Activated CD4-positive, alpha-beta T cell treated with anti-CD3 and anti-CD28 coated beads, Interleukin-10, Interleukin-2, amounts not matched to agents 100 ng/mL and 50 ng/mL, durations not matched to agents 16 hours and 8 hours (primary cell): ENCODE results near the gene CHD3.
"Not testable (repeated sequence)": the region's sequence is repeated elsewhere in the genome, so short reads cannot be mapped to it uniquely, and the experiment has no call there.

Experiments used
- DNase-seq: peaks from one replicate; pipeline ENCODE4 v3.0.0-alpha.2; 2020

The CHD3 gene

DNA sequence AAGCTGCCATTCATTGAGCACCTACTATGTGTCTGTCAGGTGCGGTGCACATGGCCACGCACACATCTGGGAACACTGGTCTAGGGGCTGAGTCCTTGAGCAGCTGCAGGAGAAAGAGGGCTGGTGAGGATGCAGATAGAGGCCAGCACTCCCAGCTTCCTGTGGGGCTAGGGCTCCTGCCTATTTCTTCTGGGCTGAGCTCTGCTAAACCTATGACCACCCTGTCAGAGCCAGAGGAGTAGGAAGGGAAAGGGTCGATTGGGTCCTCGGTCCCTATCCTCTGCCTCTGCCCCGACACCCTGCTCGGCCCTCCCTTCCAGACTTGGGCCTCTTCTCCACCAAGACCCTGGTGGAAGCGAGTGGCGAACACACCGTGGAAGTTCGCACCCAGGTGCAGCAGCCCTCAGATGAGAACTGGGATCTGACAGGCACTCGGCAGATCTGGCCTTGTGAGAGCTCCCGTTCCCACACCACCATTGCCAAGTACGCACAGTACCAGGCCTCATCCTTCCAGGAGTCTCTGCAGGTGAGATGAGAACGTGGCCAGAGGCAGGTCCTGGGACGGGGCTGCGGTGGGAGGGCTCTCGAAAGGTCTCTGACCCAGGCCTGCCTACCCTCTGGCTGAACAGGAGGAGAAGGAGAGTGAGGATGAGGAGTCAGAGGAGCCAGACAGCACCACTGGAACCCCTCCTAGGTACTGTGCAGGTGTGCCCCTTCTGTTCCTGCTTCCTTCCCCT is 37.7 kb upstream of the CHD3 start:
- no peak for DNase-seq

DNA sequence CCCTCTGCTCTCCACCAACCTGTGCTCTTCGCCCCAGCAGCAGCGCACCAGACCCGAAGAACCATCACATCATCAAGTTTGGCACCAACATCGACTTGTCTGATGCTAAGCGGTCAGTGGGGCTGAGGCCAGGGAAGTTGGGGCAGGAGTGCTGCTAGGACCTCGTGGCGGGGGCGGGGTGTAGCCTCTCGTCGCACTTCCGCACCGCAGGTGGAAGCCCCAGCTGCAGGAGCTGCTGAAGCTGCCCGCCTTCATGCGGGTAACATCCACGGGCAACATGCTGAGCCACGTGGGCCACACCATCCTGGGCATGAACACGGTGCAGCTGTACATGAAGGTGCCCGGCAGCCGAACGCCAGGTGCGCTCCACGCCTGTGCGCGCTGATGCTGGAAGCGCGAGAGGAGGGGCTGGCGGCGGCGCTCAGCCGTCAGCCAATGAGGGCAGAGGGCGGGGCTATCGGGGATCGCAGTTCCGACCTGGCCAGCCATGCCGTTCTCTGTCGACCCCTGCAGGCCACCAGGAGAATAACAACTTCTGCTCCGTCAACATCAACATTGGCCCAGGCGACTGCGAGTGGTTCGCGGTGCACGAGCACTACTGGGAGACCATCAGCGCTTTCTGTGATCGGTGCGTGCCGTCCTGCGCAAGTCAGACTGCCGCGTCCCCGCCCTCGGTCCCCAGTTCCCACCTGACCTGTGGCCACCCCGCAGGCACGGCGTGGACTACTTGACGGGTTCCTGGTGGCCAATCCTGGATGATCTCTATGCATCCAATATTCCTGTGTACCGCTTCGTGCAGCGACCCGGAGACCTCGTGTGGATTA is 36.9 kb upstream of the CHD3 start:
- peak; percentile 95 for DNase-seq

DNA sequence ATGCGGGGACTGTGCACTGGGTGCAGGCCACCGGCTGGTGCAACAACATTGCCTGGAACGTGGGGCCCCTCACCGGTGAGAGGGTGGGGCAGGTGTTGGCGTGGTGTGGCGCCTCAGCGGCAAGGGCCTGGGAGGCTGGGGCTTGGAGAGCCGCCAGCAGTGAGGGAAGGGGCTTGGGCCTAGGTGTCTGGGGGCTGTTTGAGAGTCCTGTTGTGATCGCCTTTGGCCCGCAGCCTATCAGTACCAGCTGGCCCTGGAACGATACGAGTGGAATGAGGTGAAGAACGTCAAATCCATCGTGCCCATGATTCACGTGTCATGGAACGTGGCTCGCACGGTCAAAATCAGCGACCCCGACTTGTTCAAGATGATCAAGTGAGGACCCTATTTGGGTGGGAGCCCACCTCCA is 36.3 kb upstream of the CHD3 start:
- no peak for DNase-seq

- DNase-seq: no peak
Measured at GRCh38 chr17:7852919-7853690, 35.5 kb upstream of the CHD3 start.

DNA sequence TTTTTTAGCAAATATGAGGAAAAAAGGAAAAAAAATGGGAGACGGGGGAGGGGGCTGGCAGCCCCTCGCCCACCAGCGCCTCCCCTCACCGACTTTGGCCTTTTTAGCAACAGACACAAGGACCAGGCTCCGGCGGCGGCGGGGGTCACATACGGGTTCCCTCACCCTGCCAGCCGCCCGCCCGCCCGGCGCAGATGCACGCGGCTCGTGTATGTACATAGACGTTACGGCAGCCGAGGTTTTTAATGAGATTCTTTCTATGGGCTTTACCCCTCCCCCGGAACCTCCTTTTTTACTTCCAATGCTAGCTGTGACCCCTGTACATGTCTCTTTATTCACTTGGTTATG is 34.9 kb upstream of the CHD3 start:
- DNase-seq: no peak

GRCh38 chr17:7854078-7854777 is 34.4 kb upstream of the CHD3 start:
- no peak for DNase-seq

DNA sequence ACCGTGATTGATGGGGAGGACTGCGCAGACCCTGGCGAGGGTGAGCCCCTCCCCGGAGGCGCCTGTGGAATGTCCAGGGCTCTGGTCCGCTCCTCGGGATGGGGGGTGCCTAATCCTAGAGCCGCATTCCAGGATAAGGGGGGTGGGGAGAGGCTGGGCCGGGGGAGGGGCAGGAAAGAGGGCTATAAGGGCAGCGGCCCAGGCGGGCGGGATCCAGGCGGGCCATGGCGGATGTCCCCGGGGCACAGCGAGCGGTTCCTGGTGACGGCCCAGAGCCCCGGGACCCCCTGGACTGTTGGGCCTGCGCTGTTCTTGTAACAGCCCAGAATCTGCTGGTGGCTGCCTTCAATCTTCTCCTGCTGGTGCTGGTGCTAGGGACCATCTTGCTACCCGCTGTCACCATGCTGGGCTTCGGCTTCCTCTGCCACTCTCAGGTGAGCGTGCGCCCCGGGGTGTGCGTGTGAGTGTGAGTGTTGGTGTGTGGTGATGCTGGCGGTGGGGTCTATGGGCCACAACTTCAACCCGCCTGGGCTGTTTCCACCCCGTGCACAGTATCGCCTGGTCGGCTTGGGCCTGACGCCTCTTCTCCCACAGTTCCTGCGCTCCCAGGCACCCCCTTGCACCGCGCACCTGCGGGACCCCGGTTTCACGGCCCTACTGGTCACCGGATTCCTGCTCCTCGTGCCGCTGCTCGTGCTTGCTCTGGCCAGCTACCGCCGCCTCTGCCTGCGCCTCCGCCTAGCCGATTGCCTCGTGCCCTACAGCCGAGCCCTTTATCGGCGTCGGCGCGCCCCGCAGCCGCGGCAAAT is 33.5 kb upstream of the CHD3 start, which contains the start of gene TMEM88:
Gene TMEM88 (plus strand): TSS at position 216 of the 809 bp plus-strand sequence. CDS start 9 bp downstream, at position 225.
- DNase-seq: no peak

GRCh38 chr17:7855660-7856010 is 33.0 kb upstream of the CHD3 start:
- no peak for DNase-seq

GRCh38 chr17:7856011-7856810 is 32.4 kb upstream of the CHD3 start:
- peak; percentile 50 for DNase-seq

DNA sequence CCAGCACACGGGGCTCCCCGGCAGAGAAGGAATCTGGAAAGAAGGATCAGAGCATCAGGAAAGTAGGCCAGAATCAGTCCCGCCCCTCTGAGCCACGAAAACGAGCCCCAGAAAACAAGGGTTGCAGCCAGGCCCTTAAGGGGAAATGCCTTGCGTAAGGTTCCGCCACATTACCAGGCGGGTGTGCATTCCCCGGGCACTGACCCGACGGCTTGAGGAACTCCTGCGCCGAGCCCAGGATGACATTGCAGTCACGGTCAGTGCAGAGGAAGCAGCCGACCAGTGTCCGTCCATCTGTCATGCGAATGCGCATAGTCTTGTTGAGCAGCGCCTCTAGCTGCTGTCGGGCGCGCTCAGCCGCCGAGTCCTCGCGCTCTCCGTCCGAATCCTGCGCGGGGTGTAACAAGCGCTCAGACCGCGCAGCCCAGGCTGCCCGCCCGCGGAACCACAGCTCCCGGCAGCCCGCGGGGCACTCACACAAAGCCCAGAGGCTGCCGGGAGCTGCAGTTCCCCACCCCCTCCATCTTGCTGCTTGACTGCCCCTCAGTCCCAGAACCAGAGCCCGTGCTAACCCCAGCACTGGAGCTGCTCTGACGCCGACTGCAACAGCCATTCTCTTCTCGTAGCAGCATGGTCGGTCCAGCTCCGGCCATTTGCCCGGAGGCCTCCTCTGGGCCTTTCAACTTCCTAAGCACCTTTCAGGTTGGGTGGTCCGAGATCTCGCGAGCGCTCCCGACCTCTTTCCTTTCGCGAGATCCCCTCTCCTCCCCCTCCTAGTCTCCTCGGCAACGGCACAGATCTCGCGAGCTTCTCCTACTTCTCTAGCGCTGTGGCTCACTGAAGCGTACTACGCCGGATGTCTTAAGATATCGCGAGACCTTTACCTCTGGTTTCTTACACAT is 31.5 kb upstream of the CHD3 start, which contains the start of gene NAA38:
Gene NAA38 (minus strand): TSS at position 749 of the 902 bp plus-strand sequence. CDS start 96 bp downstream, at position 653.
- DNase-seq: peak; percentile 98

DNA sequence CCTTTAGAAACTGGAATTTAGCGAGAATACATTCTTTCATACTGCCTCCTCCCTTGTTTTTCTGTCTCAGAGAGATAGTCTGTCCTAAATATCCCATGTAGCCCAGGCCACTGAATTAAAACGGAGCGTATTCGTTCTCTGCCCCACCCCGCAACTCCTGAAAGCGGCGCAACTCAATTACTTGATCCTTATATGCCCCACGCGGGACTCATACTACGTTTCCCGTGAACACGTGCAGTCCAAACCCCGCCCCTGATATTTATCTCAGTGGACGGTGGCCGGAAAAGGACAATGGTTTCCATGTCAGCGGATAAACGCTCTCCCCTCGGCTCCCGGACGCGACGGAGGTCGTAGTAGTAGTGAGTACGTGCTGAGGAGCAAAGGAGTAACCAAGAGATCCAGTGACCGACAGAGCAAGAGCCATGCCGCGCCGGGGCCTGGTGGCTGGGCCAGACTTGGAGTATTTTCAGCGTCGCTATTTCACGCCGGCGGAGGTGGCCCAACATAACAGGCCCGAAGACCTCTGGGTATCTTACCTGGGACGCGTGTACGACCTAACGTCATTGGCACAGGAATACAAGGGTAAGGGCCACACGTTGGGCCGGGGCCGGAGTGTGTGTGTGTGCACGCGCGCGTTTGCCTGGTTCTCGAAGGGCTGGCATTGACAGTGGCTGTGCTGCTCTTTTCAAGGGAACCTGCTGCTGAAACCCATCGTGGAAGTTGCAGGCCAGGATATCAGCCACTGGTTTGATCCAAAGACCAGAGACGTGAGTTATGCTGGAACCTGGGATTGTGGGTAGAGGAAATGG is 30.7 kb upstream of the CHD3 start, which contains the start of gene CYB5D1:
Gene CYB5D1 (plus strand): TSS at position 291 of the 809 bp plus-strand sequence. CDS start 132 bp downstream, at position 423.
- DNase-seq: peak; percentile 93

DNA sequence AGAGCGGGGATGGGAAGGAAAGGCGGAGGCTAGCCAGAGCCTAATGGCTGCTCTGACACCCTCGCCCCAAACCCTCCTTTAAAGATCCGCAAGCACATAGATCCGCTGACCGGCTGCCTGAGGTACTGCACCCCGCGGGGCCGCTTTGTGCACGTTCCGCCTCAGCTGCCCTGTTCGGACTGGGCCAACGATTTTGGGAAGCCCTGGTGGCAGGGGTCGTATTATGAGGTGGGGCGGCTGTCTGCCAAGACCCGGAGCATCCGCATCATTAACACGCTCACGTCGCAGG is 30.1 kb upstream of the CHD3 start:
- DNase-seq: peak; percentile 55

GRCh38 chr17:7859028-7859427 is 29.6 kb upstream of the CHD3 start:
- DNase-seq: no peak

DNA sequence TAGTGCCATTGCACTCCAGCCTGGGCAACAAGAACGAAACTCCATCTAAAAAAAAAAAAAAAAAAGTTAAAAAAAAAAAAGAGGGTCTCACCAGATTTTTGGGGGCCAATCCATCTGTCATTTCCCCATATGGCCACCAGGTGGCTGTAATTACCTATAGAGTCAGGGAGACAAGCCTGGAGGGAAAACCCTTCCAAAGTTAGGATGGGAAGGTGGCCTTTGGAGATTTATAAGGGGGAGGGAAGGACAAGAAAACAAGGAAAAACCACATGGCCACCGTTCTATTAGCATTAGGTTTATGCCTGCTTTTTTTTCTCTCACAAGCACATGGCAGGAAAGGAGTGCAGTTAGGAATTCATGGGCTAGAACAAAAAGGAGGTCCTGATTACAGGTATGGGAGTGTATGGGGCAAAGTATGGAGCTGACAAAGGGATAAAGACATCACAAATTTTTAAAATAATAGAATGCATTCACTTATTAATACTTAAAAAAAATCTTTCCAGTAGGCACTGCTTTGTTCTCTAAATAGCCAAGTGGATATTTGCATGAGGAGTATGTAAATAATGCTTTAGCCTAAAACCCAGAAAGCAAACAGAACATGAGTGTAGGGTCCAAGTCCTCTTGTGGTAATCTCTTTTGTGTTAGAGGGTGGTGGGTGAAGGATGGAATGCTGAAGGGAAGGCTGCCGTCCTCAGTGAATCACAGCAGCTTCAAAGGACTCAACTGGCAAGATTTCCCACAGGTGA is 25.7 kb upstream of the CHD3 start:
- no peak for DNase-seq

- DNase-seq: not testable (repeated sequence)
Measured at GRCh38 chr17:7864384-7864783, 24.2 kb upstream of the CHD3 start.

GRCh38 chr17:7864995-7865650 is 23.5 kb upstream of the CHD3 start:
- DNase-seq: no peak

GRCh38 chr17:7867881-7868329 is 20.7 kb upstream of the CHD3 start:
- no peak for DNase-seq

GRCh38 chr17:7873051-7873450 is 15.5 kb upstream of the CHD3 start:
- no peak for DNase-seq
